Inflammatory macrophage treated with lipopolysaccharide for 1 hour (primary cell): ENCODE data around the gene MMS19.
A peak's percentile ranks its signal among the peaks of the same experiment; 100 is the strongest.

Experiments used
- DNase-seq, 2 donors: peaks; one replicate each; pipeline ENCODE4 v3.0.0-alpha.2; 2020 to 2022

The MMS19 gene

DNA sequence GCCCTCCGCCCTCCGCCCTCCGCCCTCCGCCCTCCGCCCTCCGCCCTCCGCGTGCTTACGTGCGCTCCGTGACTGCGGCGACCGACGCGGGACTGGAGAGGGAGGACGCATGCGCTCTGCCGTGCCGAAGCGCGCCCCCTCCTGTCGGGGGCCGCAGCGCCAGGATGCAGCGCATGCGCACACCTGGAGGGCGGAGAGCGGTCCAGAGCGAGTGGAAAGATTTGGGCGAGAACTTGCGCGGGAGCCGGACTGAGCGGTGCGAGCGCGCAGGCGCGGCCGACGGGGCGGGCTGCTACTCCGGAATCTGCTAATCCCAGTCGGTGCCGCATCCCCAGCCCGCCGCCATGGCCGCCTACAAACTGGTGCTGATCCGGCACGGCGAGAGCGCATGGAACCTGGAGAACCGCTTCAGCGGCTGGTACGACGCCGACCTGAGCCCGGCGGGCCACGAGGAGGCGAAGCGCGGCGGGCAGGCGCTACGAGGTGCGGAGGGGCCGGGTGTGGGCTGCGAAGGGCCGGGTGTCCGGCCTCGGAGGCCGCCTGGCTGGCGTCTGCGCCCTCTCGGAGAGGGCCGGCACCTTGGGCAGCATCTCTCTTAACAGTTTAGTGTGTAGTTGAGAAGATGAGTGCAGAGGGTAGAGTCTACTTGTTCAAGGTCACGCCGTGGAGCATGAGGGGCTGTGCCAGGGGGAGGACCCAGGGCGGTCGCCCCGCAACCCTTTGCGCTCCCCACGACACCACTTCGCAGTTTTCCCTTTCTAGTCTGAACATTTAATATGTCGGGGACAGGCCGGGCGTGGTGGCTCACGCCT lies 72.1 kb downstream of the MMS19 start, which contains the start of gene PGAM1:
Gene PGAM1, plus strand, starts transcription at position 228 of the 812 bp plus-strand sequence. Its CDS starts 117 bp downstream, at position 345.
- DNase-seq: peak; percentile 93 to 97

DNA sequence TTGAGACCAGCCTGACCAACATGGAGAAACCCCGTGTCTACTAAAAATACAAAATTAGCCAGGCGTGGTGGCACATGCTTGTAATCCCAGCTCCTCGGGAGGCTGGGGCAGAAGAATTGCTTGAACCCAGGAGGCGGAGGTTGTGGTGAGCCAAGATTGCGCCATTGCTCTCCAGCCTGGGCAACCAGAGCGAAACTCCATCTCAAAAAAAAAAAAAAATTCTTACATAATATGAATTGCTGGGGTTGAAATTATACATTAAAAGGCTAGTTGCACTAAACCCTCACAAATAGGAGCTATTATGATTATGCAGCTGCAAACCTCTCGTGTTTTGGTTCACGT lies 74.5 kb downstream of the MMS19 start:
- DNase-seq: peak; percentile 36 to 55

DNA sequence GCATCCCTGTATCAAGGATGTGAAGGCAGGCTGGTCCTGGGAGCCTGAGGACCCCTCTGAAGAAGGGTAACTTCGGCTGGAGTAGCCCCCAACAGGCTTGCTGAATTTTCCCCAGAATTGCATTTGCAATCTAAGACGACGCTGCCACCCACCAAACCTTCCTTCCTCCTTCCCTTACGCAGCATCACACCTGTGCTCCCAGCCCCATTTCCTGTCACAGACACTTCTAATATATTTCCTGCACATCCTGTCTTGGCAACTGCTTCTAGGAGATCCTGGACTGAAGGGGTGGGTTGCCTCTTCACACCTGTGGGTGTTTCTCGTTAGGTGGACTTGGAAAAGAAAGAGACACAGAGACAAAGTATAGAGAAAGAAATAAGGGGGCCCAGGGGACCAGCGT lies 81.7 kb downstream of the MMS19 start:
- DNase-seq: no peak

DNA sequence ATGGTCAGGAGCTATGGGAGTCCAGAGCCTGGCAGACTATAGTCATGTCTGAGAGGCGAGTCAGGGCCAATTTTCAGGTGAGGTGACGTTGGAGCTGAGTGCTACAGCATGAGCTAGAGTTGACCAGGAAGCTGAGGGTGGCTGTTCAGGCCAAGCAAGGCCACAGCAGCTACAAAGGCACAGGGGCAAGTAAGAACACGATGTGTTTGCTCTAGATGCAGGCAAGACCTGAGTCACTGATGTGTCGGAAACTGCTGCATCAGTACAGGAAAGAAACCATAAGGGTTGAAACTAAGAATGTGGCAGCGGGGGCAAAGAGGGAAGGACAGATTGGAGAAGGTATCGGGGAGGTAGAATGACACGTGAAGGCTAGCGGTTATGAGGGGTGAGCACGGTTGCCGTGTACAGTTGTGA lies 85.3 kb downstream of the MMS19 start:
- no peak for DNase-seq

DNA sequence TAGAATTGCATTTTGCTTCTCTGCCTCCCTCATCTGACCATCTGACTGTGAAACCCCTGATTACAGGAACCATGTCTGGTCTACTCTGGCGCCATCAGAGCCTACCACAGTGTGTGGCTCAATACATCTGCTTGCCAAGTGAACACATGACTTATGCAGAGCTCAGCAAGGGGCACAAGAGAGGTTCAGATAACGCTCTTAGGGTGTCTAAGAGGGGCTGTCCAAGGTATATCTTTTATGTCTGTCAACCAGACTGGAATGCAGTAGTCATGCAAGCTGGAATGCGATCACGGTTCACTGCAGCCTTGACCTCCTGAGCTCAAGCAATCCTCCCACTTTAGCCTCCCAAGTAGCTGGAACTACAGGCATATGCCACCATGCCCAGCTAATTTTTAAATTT lies 86.8 kb downstream of the MMS19 start:
- DNase-seq: peak; percentile 51 to 74

DNA sequence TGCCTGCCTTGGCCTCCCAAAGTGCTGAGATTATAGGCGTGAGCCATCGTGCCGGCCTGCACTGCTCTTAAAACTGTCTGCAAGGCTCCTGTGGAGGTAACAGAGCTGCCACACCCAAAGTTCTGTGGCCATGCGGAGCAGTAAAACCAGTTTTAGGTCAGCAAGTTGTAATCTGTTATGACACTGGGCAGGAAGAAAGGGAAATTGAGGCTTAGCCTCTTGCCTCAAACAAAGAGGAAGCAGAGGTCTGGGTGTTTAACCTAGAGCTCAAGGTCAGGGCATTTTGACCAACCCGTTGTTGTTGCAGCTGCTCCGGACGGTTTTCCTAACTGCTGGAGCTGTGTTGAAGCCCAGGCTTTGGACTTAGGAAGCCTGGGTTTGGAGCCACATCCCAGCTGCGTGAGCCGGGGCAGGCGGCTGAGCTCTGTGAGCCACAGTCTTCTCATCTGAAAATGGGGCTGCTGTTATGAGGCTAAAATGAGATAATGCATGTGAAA lies 89.7 kb downstream of the MMS19 start:
- DNase-seq: peak; percentile 52 to 65
